Common myeloid progenitor, CD34-positive (primary cell): ENCODE data around the gene METTL1.

Experiments
- CTCF ChIA-PET: fragments of 350-600 bp; sonication (Branson Sonifier 250); formaldehyde crosslinking; loops from one replicate; lab custom pipeline; 2021; ENCODE audit warnings: antibody characterized with exemption; lab: Charles Lee
- POLR2A ChIA-PET: fragments of 350-600 bp; sonication (Branson Sonifier 250); formaldehyde crosslinking; loops from one replicate; lab custom pipeline; 2021; ENCODE audit warnings: antibody characterized with exemption; lab: Charles Lee
- DNase-seq, 3 donors: peaks; one replicate each; pipeline versions ENCODE4 v3.0.0 to v3.0.0-alpha.2; 2013
- H3K27ac ChIP-seq, 2 experiments: 1 replicate in 1 of 2; 2 replicates in 1 of 2; pipeline ENCODE4 v1.7.0; 2013; ENCODE audit warnings: inconsistent platforms in 2 of 2, low read length in 2 of 2, mild to moderate bottlenecking in 2 of 2, low read depth in 1 of 2, moderate library complexity in 1 of 2; ENCODE audit not compliant: severe bottlenecking in 2 of 2, insufficient read depth in 1 of 2, poor library complexity in 1 of 2
- H3K27me3 ChIP-seq, 5 experiments: replicated peaks in 2 of 5; 1 replicate in 3 of 5; 2 replicates in 2 of 5; pipeline versions ENCODE4 v1.6.1 to v1.7.0; 2013; ENCODE audit warnings: low read length in 4 of 5, mild to moderate bottlenecking in 2 of 5, moderate library complexity in 2 of 5, inconsistent platforms in 1 of 5; ENCODE audit not compliant: insufficient read depth in 5 of 5, control insufficient read depth in 4 of 5
- H3K36me3 ChIP-seq, 4 experiments: 1 replicate in 2 of 4; 2 replicates in 2 of 4; pipeline versions ENCODE4 v1.6.1 to v1.7.0; 2013; ENCODE audit warnings: low read length in 3 of 4, control low read depth in 1 of 4, mild to moderate bottlenecking in 1 of 4; ENCODE audit not compliant: control insufficient read depth in 4 of 4, insufficient read depth in 4 of 4
- H3K4me1 ChIP-seq, 4 experiments: 1 replicate in 3 of 4; 2 replicates in 1 of 4; pipeline versions ENCODE4 v1.6.1 to v1.7.1; 2013; ENCODE audit warnings: low read length in 3 of 4, mild to moderate bottlenecking in 3 of 4, control low read depth in 1 of 4, inconsistent platforms in 1 of 4, moderate library complexity in 1 of 4; ENCODE audit not compliant: control insufficient read depth in 4 of 4, insufficient read depth in 4 of 4; ENCODE audit errors: control extremely low read depth in 1 of 4
- H3K4me3 ChIP-seq, 7 experiments: 1 replicate in 4 of 7; 2 replicates in 3 of 7; pipeline versions ENCODE4 v1.5.1 to v1.7.0; 2013; ENCODE audit warnings: mild to moderate bottlenecking in 7 of 7, low read length in 6 of 7, moderate library complexity in 6 of 7, inconsistent platforms in 2 of 7, low read depth in 2 of 7, control low read depth in 1 of 7; ENCODE audit not compliant: insufficient read depth in 4 of 7, control insufficient read depth in 1 of 7; ENCODE audit errors: extremely low read depth in 1 of 7
- H3K9me3 ChIP-seq, 5 experiments: 1 replicate in 4 of 5; 2 replicates in 1 of 5; pipeline versions ENCODE4 v1.6.1 to v1.7.1; 2013; ENCODE audit warnings: low read length in 4 of 5, mild to moderate bottlenecking in 2 of 5, inconsistent platforms in 1 of 5, low read depth in 1 of 5, moderate library complexity in 1 of 5; ENCODE audit not compliant: control insufficient read depth in 4 of 5, insufficient read depth in 2 of 5; ENCODE audit errors: control extremely low read depth in 1 of 5
- WGBS: methylation state at CpG from one replicate; pipeline ENCODE4 v1.1.5; 2013; ENCODE audit not compliant: insufficient coverage; 5-methylcytosine and 5-hydroxymethylcytosine counted together

METTL1 gene

DNA sequence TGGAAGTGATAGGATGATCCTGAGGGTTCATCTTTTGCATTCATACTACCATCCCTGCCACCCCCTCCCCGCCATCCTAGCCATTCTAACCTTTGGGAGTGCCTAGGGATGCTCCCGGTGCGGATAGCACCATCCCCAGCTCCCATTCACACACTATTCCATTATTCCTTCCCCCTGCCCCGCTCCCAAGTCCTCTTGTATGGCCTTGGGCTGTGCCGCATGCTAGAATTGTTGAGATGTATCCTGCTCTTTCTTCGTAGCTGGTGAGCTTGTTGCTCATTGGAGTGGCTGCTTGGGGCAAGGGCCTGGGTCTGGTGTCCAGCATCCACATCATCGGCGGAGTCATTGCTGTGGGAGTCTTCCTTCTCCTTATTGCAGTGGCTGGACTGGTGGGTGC is 26.4 kb downstream of the METTL1 start:
- peak overlapping the region; percentile 79 to 99 (median 86) for H3K4me3 ChIP-seq
- 71% methylated on average over 7 of the region's 8 CpGs for WGBS
- POLR2A ChIA-PET, result no interaction called here
- H3K27ac ChIP-seq, result peak overlapping the region; percentile 95 to 98
- H3K36me3 ChIP-seq, result peaks cover 2 to 38% (median 30%) of the 10 kb centered on the region in 4 experiments
- no peak for DNase-seq
- no peaks in the 10 kb centered on the region for H3K9me3 ChIP-seq
- H3K4me1 ChIP-seq, result peaks cover 14 to 45% (median 38%) of the 10 kb centered on the region in 4 experiments
- CTCF ChIA-PET, result interaction anchor here (0.7 to 2.9 kb wide), 7 partner anchors 9 to 37 kb away, joined by 3 to 11 read pairs (median 4); partner anchors contain the start of gene TSFM
- no peaks in the 10 kb centered on the region for H3K27me3 ChIP-seq

DNA sequence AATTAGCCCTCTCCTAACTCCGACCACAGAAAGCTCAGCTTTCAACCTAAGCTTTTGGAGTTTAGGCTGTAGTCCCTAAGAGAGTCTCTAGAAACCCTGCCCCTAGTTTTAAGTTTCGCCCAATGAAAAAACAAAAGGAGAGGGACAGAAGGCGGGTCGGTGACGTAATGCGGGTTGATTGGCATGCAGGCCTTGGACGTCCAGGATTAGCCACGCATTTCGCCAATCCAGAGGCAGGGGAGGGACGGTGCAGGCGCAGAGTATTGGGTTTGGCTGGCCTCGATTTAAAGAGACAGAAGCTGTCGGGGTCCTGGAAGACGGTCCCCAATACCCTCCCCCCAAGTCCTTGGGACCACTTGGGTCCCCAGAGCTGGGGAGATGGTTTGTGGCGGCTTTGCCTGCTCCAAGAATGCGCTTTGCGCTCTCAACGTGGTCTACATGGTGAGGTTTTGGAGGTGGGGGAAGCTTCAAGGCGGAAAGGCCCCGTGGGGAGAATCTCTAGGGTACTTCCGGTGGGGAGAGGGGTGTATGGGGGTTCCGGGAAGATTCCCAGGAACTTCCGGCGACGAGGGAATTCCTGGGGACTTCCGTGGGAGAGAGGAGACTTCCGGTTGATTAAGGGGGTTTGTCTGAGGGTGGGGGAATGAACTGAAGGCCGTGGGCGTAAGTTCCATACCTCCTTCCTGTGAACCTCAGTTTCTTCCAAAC is 27.0 kb downstream of the METTL1 start, which contains the start of gene TSPAN31:
Gene TSPAN31 (plus strand): TSS at position 263 of the 708 bp plus-strand sequence. CDS start 116 bp downstream, at position 379.
- Histone ChIP-seq H3K4me1 (peaks cover 18 to 48% (median 42%) of the 10 kb centered on the region in 4 experiments), H3K9me3 (no peaks in the 10 kb centered on the region), H3K27ac (peak within 1 kb of the TSS; percentile 95 to 98), H3K27me3 (no peaks in the 10 kb centered on the region), H3K36me3 (peaks cover 0 to 34% (median 27%) of the 10 kb centered on the region in 4 experiments), H3K4me3 (peak within 1 kb of the TSS; percentile 79 to 99 (median 86))
- CTCF ChIA-PET, result interaction anchor here (0.9 to 2.9 kb wide), 8 partner anchors 9 to 38 kb away, joined by 3 to 11 read pairs (median 4); partner anchors contain the start of gene TSFM
- POLR2A ChIA-PET, result interaction anchor here (1.0 kb wide), 1 partner anchor 14 kb away, joined by 3 read pairs; no protein-coding TSS in a partner anchor
- peak; percentile 99 for DNase-seq
- under 1% methylated on average over 19 of the region's 29 CpGs for WGBS

DNA sequence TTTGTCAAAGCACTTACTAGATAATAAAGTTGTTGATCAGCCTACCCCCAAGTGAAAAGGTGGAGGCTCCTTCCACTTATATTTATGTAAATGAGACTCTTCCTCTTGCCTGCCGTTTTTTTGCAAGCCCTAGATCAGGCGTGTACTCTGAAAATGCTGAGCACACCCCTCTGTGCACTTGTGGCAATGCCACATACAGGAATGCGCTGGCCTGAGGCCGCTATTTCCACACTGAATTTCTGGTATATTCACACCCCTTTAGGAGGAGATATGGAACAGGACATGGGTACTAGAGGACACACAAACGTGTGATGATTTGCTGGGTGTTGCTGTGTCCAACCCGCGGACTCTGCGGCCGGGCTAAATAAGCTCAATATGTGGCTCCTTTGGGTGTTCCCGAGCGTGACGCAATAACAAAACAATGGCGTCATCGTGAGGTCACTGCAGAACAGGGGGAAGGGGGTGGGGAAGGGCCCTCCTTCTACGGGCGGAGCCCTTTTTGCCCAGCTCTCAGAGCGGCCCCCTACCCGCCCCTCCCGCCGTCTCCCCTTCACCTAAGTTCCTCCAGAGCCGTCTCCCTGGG is 27.6 kb downstream of the METTL1 start:
- peaks cover 0 to 36% (median 24%) of the 10 kb centered on the region in 4 experiments for H3K36me3 ChIP-seq
- peaks cover 18 to 54% (median 48%) of the 10 kb centered on the region in 4 experiments for H3K4me1 ChIP-seq
- ChIA-PET CTCF (interaction anchor here (0.9 to 2.9 kb wide), 8 partner anchors 9 to 39 kb away, joined by 3 to 11 read pairs (median 4); partner anchors contain the start of gene TSFM), POLR2A (interaction anchor here (1.0 kb wide), 1 partner anchor 15 kb away, joined by 3 read pairs; no protein-coding TSS in a partner anchor)
- peak; percentile 91 to 94 (median 94) for DNase-seq
- H3K4me3 ChIP-seq, result peak overlapping the region; percentile 79 to 99 (median 86)
- WGBS, result 5% methylated on average over 19 of the region's 21 CpGs
- no peaks in the 10 kb centered on the region for H3K9me3 ChIP-seq
- peak overlapping the region; percentile 95 to 98 for H3K27ac ChIP-seq
- H3K27me3 ChIP-seq, result no peaks in the 10 kb centered on the region

DNA sequence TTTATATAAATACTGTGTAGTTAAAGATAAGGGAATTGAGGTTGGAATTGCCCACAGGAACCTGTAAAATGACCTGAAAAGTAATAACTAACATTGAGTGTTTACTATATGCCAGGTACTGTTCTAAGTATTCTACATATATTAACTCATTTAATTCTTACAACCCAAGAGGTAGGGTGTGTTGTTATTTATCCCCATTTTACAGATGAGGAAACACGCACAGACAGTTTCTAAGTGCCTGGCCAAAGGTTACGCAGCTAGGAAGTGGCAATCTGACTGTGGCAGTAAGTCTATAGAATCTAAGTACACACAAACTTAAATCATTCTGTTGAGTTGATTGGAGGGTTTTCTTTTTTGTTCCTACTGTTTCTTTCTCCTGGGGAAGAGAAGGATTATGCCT is 28.1 kb downstream of the METTL1 start:
- Histone ChIP-seq H3K4me1 (peaks cover 18 to 59% (median 52%) of the 10 kb centered on the region in 4 experiments), H3K27ac (peak overlapping the region; percentile 95 to 98), H3K4me3 (peak overlapping the region in 5 of 7 experiments; percentile 79 to 99 (median 86)), H3K9me3 (no peaks in the 10 kb centered on the region), H3K36me3 (peaks cover 0 to 35% (median 19%) of the 10 kb centered on the region in 4 experiments), H3K27me3 (no peaks in the 10 kb centered on the region)
- ChIA-PET POLR2A (interaction anchor here (1.0 kb wide), 1 partner anchor 16 kb away, joined by 3 read pairs; no protein-coding TSS in a partner anchor), CTCF (interaction anchor here (0.6 to 2.9 kb wide), 3 partner anchors 9 to 36 kb away, joined by 3 to 11 read pairs (median 6); no protein-coding TSS in a partner anchor)
- WGBS, result no CpG with 5 or more reads among the region's 2 CpGs
- DNase-seq, result peak in 1 of 3 donors; percentile 35

DNA sequence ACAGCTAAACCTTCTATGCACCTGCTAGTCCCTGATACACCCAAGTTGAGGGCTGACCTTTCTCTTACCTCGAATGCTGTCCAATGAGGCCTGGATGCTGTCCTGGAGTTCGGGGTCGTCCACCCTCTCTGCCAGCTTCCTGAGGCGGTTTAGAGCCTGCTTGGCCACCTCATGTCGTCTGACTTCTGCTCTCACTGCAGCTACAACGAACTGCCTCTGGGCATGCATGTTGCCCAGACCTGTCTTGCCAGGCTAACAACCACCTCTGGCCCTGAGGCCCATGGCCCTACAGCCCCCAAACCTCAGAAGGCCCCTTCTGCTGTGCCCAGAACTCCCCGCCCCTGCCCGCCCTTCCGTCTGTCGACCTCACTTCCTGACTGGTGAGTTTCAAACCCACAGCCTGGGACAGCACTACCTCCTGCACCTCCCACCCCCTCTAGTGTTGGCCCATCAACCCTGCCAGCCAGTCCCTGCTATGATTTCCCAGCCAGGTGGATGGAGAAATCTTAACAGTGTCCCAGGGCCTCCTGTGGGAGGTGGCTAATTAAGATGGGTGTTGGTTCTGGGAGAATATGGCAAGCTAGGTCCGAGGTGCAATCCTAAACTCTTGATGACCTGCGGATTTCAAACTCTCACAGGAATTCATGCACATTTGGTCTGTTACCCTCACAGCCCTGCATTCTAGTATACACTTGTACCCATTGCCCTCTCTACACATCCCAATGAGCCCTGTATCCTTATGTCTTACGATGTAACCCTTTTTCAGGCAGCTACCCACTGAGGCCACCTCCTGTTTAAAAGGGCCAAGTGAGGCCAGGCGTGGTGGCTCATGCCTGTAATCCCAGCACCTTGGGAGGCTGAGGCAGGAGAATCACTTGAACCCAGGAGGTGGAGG is 29.8 kb downstream of the METTL1 start:
- Histone ChIP-seq H3K27me3 (no peaks in the 10 kb centered on the region), H3K4me3 (peak overlapping the region; percentile 31 to 87 (median 72)), H3K4me1 (peaks cover 18 to 59% (median 52%) of the 10 kb centered on the region in 4 experiments), H3K27ac (peak overlapping the region; percentile 65 to 85), H3K36me3 (peaks cover 0 to 30% (median 12%) of the 10 kb centered on the region in 4 experiments), H3K9me3 (no peaks in the 10 kb centered on the region)
- WGBS, result 14% methylated on average over 13 of the region's 14 CpGs
- POLR2A ChIA-PET, result interaction anchor here (0.6 to 1.1 kb wide), 5 partner anchors 8 to 439 kb away, joined by 3 to 5 read pairs (median 4); partner anchors contain the start of gene CDK4
- CTCF ChIA-PET, result interaction anchor here (1.0 to 2.6 kb wide), 13 partner anchors 8 to 160 kb away, joined by 3 to 11 read pairs (median 6); partner anchors contain the start of gene CYP27B1
- DNase-seq, result peak; percentile 83 to 90 (median 87)

DNA sequence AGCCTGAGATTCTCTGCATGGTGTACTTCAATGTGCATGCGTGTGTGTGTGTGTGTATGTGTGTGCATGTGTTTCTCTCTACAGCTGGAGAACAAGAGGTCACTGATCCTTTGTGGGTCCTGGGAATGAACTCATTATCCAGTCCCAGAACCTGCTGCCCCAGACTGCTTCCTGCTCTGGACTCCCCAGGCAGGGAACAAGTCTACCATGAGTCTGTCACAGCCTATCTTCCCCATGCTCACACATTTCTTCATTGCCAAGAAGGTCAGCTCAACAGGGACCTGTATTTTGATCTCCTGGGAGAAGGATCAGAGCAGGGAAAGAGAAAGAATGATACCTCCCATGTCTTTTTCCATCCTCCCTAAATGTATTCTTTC is 30.5 kb downstream of the METTL1 start:
- POLR2A ChIA-PET, result interaction anchor here (0.5 to 1.6 kb wide), 6 partner anchors 9 to 223 kb away, joined by 3 to 7 read pairs (median 4); partner anchors contain the start of gene CDK4
- Histone ChIP-seq H3K9me3 (no peaks in the 10 kb centered on the region), H3K27me3 (no peaks in the 10 kb centered on the region), H3K27ac (peak overlapping the region; percentile 65 to 85), H3K4me1 (peaks cover 18 to 59% (median 52%) of the 10 kb centered on the region in 4 experiments), H3K36me3 (peaks cover 0 to 30% (median 11%) of the 10 kb centered on the region in 4 experiments), H3K4me3 (peak overlapping the region; percentile 31 to 87 (median 72))
- no peak for DNase-seq
- no CpG with 5 or more reads among the region's 1 CpG for WGBS
- CTCF ChIA-PET, result interaction anchor here (0.8 to 2.6 kb wide), 15 partner anchors 9 to 159 kb away, joined by 3 to 11 read pairs (median 4); partner anchors contain the start of genes CYP27B1 and OS9
